OCI-LY7 (cell line): ENCODE results near the gene SLC16A8. TPM values are rescaled to one million over a fixed set of nuclear protein-coding genes. Genes with fewer than 3 reads are reported as not detected.

ENCODE experiments used
- BruUV-seq: library from RNA; stranded (reverse); fragments of 400-500 nt; replicated peaks from 2 replicates; lab custom pipeline; 2021; lab: Mats Ljungman, UMichigan
- CTCF ChIA-PET: fragments of 300-600 bp; sonication (Branson Sonifier 250); formaldehyde crosslinking; loops from one replicate; lab custom pipeline; 2022; ENCODE audit warnings: antibody characterized with exemption; ENCODE audit not compliant: unreplicated experiment; lab: Charles Lee
- POLR2A ChIA-PET: fragments of 300-600 bp; sonication (Branson Sonifier 250); formaldehyde crosslinking; loops from one replicate; lab custom pipeline; 2022; ENCODE audit warnings: antibody characterized with exemption; lab: Charles Lee
- DNase-seq: peaks from one replicate; pipeline ENCODE4 v3.0.0-alpha.2; 2015; ENCODE audit warnings: low spot score
- H2AFZ ChIP-seq: fragments of 200-600 bp; sonication (generic), shearing (Covaris generic); 2 replicates; pipeline ENCODE4 v1.6.1; 2014; ENCODE audit warnings: mild to moderate bottlenecking, antibody characterized with exemption, low read length, moderate library complexity
- H3K27ac ChIP-seq: fragments of 200-600 bp; sonication (generic); 2 replicates; pipeline ENCODE4 v1.5.1; 2014; ENCODE audit warnings: mixed run types, low read depth, mild to moderate bottlenecking, moderate library complexity, low read length, inconsistent platforms; ENCODE audit not compliant: poor library complexity, severe bottlenecking
- H3K36me3 ChIP-seq: fragments of 200-600 bp; sonication (generic); 2 replicates; pipeline ENCODE4 v1.6.1; 2014; ENCODE audit warnings: mild to moderate bottlenecking, antibody characterized with exemption, low read length, moderate library complexity, mixed read lengths; ENCODE audit not compliant: insufficient read depth
- H3K4me1 ChIP-seq: fragments of 200-600 bp; sonication (generic); 2 replicates; pipeline ENCODE4 v1.5.1; 2014; ENCODE audit warnings: mild to moderate bottlenecking, low read length; ENCODE audit not compliant: insufficient read depth, poor library complexity, severe bottlenecking
- H3K4me2 ChIP-seq: fragments of 200-600 bp; sonication (generic); 2 replicates; pipeline ENCODE4 v1.6.1; 2014; ENCODE audit warnings: mild to moderate bottlenecking, low read length
- H3K4me3 ChIP-seq: fragments of 200-600 bp; sonication (generic); 2 replicates; pipeline ENCODE4 v1.5.1; 2014; ENCODE audit warnings: mild to moderate bottlenecking, low read depth, low read length; ENCODE audit not compliant: poor library complexity, severe bottlenecking
- H3K79me2 ChIP-seq: fragments of 200-600 bp; sonication (generic); 2 replicates; pipeline ENCODE4 v1.6.1; 2016; ENCODE audit warnings: low read depth, mild to moderate bottlenecking, low read length, moderate library complexity, mixed read lengths; ENCODE audit not compliant: insufficient read depth
- H3K9me2 ChIP-seq: fragments of 200-600 bp; sonication (generic); 2 replicates; pipeline ENCODE4 v1.6.1; 2016; ENCODE audit warnings: mild to moderate bottlenecking, low read length, mixed read lengths; ENCODE audit not compliant: insufficient read depth
- H3K9me3 ChIP-seq: fragments of 200-600 bp; sonication (generic); 2 replicates; pipeline ENCODE4 v1.6.1; 2014; ENCODE audit warnings: mild to moderate bottlenecking, mixed run types, low read length, mixed read lengths
- H4K20me1 ChIP-seq: fragments of 200-600 bp; sonication (generic); 2 replicates; pipeline ENCODE4 v1.6.1; 2014; ENCODE audit warnings: mild to moderate bottlenecking, antibody characterized with exemption, low read length, moderate library complexity, mixed read lengths; ENCODE audit not compliant: insufficient read depth
- EZH2phosphoT487 ChIP-seq: fragments of 200-600 bp; sonication (generic); IDR thresholded peaks from 2 replicates; pipeline ENCODE4 v1.6.1; 2018; ENCODE audit warnings: low read depth, borderline replicate concordance, mild to moderate bottlenecking, mixed run types, antibody characterized with exemption, low read length, moderate library complexity, mixed read lengths
- intact Hi-C: fragments of 100-400 bp; cut with micrococcal nuclease; formaldehyde crosslinking; loops from one replicate; pipeline ENCODE4 v1.10.0; 2022; ENCODE audit not compliant: unreplicated experiment
- total RNA-seq, 2 experiments: library from RNA; depleted of rRNA in 1 of 2; stranded (reverse); fragments of >200 nt in 1 of 2; shearing (Covaris generic) in 1 of 2; gene quantifications; 2 replicates each; pipeline ENCODE4 v1.2.3, GENCODE V29; 2014 to 2022
- TF ChIP-seq, protein P1 (sequence below): fragments of 200-600 bp; sonication (generic); conservative IDR thresholded peaks from 2 replicates; pipeline ENCODE4 v1.5.1; 2014; ENCODE audit warnings: mild to moderate bottlenecking, antibody characterized with exemption, low read length, moderate library complexity, mixed read lengths

The SLC16A8 gene
- total RNA-seq, 2 experiments from 2014 or later: not detected

DNA sequence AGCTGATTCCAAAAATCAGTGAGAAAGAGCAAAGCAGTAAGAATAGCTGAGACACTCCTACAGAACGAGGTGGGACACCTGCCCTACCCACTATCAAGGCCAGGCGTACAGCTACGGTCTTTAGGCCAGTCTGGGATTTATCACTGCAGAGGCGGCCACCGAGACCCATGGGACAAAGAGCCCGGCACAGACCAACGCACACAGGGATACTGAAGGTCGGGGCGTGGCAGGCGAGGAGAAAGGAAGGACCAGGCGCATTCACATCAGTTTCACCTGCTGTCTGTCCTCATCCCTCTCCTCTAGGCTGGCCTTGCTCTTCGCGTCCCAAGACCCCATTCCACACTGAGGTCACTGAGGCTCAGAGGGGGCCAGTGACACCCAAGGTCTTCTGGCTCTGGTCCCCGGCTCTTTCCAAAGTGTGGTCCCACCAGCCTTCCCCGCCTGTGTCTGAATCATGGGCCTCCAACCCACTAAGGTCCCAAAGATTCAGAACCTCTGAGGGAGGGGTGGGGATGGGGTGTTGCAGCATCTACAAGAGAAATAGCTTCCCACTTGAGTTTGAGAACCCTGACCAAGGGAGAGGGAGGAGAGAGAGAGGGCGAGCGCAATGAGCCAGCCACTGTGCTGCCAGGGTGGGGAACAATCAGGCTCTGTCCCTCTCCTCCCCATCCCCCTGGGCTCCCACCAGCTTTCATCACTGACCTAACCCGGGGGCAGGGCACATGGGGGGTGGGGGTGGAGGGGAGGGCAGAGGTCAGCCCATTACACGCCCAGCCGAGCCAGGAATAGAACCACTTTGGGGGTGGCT lies 34.0 kb downstream of the SLC16A8 start:
- intact Hi-C loops: loop anchor here (5.0 to 10.0 kb wide), 2 partner anchors 412 to 655 kb away; partner anchors contain the start of genes GTPBP1 and JOSD1
- CTCF ChIA-PET: no interaction called here

DNA sequence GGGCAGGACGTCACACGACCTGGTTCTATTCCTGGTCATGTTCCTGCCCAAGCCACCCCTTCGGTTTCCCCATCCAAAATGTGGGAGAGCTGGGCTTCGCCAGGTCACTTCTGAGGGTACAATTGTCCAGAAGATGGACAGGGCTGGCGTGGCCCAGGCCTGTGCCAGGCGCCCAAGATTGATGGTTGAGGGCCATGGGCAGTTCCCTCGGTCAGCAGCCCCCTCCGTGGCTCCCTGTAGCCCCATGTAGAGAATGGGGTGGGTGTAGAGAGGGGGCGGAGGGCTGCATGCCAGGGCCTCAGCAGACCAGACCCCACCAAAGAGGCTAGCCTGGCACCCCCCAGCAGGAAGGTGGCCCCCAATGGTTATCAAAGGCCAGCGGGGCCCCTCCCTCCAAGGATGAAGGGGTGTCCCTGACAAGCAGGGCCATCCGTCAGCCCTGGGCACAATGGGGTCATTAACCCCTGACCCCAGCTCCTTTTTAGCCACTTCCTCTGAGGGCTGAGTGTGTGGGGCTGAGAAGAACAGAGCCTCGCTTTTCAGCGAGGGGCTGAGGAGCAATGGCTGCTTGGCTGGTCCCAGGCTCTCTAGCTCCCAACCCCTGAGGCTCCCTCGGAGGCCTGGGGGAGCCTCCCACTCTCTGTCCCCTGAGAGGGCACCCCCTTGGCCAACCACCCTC lies 37.8 kb downstream of the SLC16A8 start:
- Histone ChIP-seq H3K9me3 (no peaks in the 10 kb centered on the region), H3K9me2 (no peaks in the 10 kb centered on the region), H2AFZ (no peak overlapping the region), H3K79me2 (no peaks in the 10 kb centered on the region), H3K4me2 (no peak overlapping the region), H4K20me1 (no peaks in the 10 kb centered on the region), H3K4me1 (no peaks in the 10 kb centered on the region), H3K36me3 (no peaks in the 10 kb centered on the region), H3K4me3 (no peak overlapping the region), H3K27ac (no peak overlapping the region)
- no peak for DNase-seq
- intact Hi-C loops: no loop called here
- no peak for TF ChIP-seq EZH2phosphoT487
- TF ChIP-seq, protein P1, sequence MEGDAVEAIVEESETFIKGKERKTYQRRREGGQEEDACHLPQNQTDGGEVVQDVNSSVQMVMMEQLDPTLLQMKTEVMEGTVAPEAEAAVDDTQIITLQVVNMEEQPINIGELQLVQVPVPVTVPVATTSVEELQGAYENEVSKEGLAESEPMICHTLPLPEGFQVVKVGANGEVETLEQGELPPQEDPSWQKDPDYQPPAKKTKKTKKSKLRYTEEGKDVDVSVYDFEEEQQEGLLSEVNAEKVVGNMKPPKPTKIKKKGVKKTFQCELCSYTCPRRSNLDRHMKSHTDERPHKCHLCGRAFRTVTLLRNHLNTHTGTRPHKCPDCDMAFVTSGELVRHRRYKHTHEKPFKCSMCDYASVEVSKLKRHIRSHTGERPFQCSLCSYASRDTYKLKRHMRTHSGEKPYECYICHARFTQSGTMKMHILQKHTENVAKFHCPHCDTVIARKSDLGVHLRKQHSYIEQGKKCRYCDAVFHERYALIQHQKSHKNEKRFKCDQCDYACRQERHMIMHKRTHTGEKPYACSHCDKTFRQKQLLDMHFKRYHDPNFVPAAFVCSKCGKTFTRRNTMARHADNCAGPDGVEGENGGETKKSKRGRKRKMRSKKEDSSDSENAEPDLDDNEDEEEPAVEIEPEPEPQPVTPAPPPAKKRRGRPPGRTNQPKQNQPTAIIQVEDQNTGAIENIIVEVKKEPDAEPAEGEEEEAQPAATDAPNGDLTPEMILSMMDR: no peak
- no TSS peak for BruUV-seq
- POLR2A ChIA-PET: no interaction called here
- CTCF ChIA-PET: no interaction called here

More for the DNA sequence above, 34.0 kb downstream of the SLC16A8 start:
- DNase-seq: no peak
- no peak overlapping the region for H3K4me3 ChIP-seq
- no peaks in the 10 kb centered on the region for H3K9me2 ChIP-seq
- no peak overlapping the region for H2AFZ ChIP-seq
- H3K4me1 ChIP-seq: peaks cover 27% of the 10 kb centered on the region
- H3K79me2 ChIP-seq: no peaks in the 10 kb centered on the region
- no peak overlapping the region for H3K27ac ChIP-seq
- no peaks in the 10 kb centered on the region for H4K20me1 ChIP-seq
- no TSS peak for BruUV-seq
- H3K4me2 ChIP-seq: no peak overlapping the region
- TF ChIP-seq, protein P1: no peak
- no peak for TF ChIP-seq EZH2phosphoT487
- POLR2A ChIA-PET: interaction anchor here (0.8 kb wide), 1 partner anchor 112 kb away, joined by 3 read pairs; no protein-coding TSS in a partner anchor
- no peaks in the 10 kb centered on the region for H3K36me3 ChIP-seq
- no peaks in the 10 kb centered on the region for H3K9me3 ChIP-seq
